Coronary artery (tissue), 2 donors: ENCODE results near the gene PNKD.
"Not testable (repeated sequence)": the region's sequence is repeated elsewhere in the genome, so short reads cannot be mapped to it uniquely, and the experiment has no call there.

Source experiments
- DNase-seq: peaks from one replicate; pipeline ENCODE4 v3.0.0-alpha.2; 2017; ENCODE audit warnings: low spot score
- H3K27ac ChIP-seq, 2 donors: fragments of 200-600 bp; sonication (generic); one replicate each; pipeline ENCODE4 v1.5.1; 2016 to 2019
- H3K4me3 ChIP-seq: fragments of 200-600 bp; sonication (generic); 2 replicates; pipeline ENCODE4 v1.5.1; 2016; ENCODE audit warnings: mild to moderate bottlenecking, moderate library complexity
- CTCF ChIP-seq: fragments of 200-600 bp; sonication (generic); IDR thresholded peaks from one replicate; pipeline ENCODE4 v1.5.1; 2019; ENCODE audit warnings: antibody characterized with exemption

PNKD gene

GRCh38 chr2:218305383-218305782 lies 35.1 kb downstream of the PNKD start:
- H3K4me3 ChIP-seq, result no peak overlapping the region
- TF ChIP-seq CTCF, result no peak
- no peak overlapping the region for H3K27ac ChIP-seq
- no peak for DNase-seq

DNA sequence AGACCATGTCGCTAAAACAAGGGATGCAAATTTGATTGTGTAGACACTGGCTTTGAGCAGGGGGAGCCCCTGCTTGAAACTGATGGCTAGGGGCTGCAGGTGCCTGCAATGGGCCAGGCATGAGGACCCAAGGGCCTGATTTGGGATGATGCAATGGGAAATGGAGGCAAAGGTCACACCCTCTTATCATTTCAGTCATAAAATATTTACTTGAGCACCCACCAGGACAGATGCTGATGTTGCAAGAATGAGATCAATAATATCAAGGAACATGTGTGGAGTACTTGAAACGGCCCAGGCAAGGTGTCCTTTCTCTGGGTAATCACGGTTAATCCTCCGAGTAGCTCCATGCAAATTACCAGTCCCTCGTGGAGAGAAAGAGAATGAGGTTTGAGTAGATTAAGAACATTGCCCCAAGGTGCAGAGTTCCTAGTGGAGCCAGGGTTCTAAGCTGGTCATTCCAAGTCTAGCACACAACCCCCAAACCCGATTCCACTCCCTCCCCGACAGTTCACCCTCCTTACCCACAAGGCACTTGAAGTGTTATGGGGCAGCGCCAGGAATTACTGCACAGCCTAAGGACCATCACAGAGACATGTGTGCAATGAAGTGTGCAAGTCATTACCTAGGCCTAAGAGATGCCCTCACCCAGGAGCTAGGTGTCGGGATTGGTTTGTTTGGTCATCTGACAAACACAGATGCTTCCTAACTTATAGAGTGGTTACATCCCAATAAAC lies 36.0 kb downstream of the PNKD start:
- Histone ChIP-seq H3K4me3 (no peak overlapping the region), H3K27ac (no peak overlapping the region)
- no peak for DNase-seq
- no peak for TF ChIP-seq CTCF

DNA sequence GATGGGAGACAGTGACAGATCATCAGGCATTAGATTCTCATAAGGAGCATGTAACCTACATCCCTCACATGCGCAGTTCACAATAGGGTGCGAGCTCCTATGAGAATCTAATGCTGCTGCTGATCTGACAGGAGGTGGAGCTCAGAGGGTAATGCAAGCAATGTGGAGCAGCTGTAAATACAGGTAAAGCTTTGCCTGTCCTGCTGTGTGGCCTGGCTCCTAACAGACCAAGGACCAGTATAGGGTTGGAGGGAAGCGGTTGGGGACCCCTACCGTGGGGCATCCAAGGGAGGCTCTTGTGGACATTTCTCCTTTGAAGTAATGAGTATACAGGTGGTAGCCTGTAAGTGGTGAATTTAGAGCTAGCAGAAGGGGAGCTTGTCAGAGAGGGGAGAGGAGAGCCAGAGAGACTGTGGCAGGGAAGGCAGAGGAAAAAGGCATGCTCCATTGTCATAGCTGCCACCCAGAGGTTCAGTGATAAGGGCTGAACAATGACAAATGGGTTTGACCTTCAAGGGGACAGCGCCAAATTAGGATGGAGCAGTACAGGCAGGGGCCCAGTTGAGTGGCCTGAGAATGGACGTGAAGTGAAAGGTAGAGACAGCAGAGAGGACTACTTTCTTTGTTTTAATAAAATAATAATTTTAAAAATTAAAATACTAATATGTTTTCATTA lies 37.2 kb downstream of the PNKD start:
- H3K27ac ChIP-seq, result no peak overlapping the region
- DNase-seq, result no peak
- no peak for TF ChIP-seq CTCF

GRCh38 chr2:218310853-218311540 lies 40.7 kb downstream of the PNKD start:
- H3K4me3 ChIP-seq, result no peak overlapping the region
- no peak for DNase-seq
- TF ChIP-seq CTCF, result no peak
- H3K27ac ChIP-seq, result no peak overlapping the region

More for the DNA sequence above, 37.2 kb downstream of the PNKD start:
- H3K4me3 ChIP-seq, result no peak overlapping the region

- not testable (repeated sequence) for DNase-seq, H3K27ac ChIP-seq, H3K4me3 ChIP-seq
These were observed 41.4 kb downstream of the PNKD start for GRCh38 chr2:218311541-218312266.

GRCh38 chr2:218312267-218312756 lies 42.0 kb downstream of the PNKD start:
- Histone ChIP-seq H3K27ac (no peak overlapping the region), H3K4me3 (no peak overlapping the region)
- no peak for DNase-seq
- TF ChIP-seq CTCF, result no peak

DNA sequence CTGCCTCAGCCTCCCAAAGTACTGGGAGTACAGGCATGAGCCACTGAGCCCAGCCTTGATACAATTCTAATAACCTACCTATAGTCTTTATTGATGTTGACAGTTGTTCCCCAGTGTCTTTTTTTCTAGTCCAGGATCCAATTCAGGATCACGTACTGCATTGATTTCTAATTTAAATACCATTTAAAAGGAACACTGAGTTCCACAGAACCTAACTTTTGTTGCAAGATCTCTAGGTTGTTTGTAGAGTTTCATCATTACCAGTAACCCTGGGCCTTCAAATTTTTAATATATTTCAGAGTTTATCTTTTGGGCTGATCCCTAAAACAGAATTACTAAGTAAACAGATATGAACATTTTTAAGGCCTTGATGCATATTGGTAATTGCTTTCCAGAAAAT lies 43.0 kb downstream of the PNKD start:
- H3K27ac ChIP-seq, result no peak overlapping the region
- TF ChIP-seq CTCF, result no peak
- DNase-seq, result no peak
- H3K4me3 ChIP-seq, result no peak overlapping the region

DNA sequence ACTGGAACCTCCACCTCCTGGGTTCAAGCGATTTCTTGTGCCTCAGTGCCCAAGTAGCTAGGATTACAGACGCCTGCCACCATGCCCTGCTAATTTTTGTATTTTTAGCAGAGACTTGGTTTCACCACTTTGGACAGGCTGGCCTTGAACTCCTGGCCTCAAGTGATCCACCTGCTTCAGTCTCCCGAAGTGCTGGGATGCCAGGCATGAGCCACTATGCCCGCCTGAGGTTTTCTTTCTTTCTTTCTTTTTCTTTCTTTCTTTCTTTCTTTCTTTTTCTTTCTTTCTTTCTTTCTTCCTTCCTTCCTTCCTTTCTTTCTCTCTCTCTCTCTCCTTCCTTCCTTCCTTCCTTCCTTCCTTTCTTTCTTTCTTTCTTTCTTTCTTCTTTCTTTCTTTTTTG lies 44.4 kb downstream of the PNKD start:
- not testable (repeated sequence) for H3K4me3 ChIP-seq, H3K27ac ChIP-seq

More for the DNA sequence above, 44.4 kb downstream of the PNKD start:
- not testable (repeated sequence) for DNase-seq
